K562 (cell line): ENCODE results near the gene IQCK. TPM values are rescaled to one million over a fixed set of nuclear protein-coding genes. Genes with fewer than 3 reads are reported as not detected.

Source experiments
- ATAC-seq: fragments of 200-7000 bp; cut with Tn5 transposase; 3 replicates; pipeline ENCODE4 v1.9.1; 2020; ENCODE audit warnings: moderate library complexity
- BruUV-seq: library from RNA; stranded (reverse); fragments of 400-500 nt; replicated peaks from 2 replicates; lab custom pipeline; 2021; lab: Mats Ljungman, UMichigan
- CTCF ChIA-PET: fragments of 300-600 bp; formaldehyde crosslinking; extraction: SDS; loops from one replicate; lab custom pipeline; 2021; ENCODE audit warnings: low intra/inter-chr PET ratio; lab: Yijun Ruan, JAX
- POLR2A ChIA-PET: fragments of 300-600, 350-650 bp; sonication (Branson Sonifier 250); formaldehyde crosslinking; extraction: SDS; loops from one replicate; lab custom pipeline; 2021; ENCODE audit warnings: antibody characterized with exemption, inconsistent platforms; lab: Yijun Ruan, JAX
- DNase-seq, 4 experiments: peaks; one replicate each; pipeline versions ENCODE4 v3.0.0 to v3.0.0-alpha.2; 2011 to 2018; ENCODE audit warnings: low spot score in 3 of 4, mixed read lengths in 3 of 4; ENCODE audit errors: extremely low read depth in 1 of 4
- FAIRE-seq: peaks from 2 replicates; lab custom pipeline; 2011; peaks lifted over from hg19 to GRCh38; lab: Jason Lieb, UNC
- H2AFZ ChIP-seq: 2 replicates; pipeline ENCODE4 v1.6.0; 2011; ENCODE audit warnings: low read depth, low read length, control low read depth, inconsistent platforms
- H3K27ac ChIP-seq: fragments of 200-600 bp; 3 replicates; pipeline ENCODE4 v1.8.0; 2011; ENCODE audit warnings: low read depth, mild to moderate bottlenecking, control low read depth, inconsistent platforms, low read length, moderate library complexity, mixed read lengths; ENCODE audit errors: extremely low read depth
- H3K27me3 ChIP-seq, 2 experiments: fragments of 300-600 bp in 1 of 2; 2 replicates in 1 of 2; 3 replicates in 1 of 2; pipeline versions ENCODE4 v1.6.0 to v1.8.0; 2011; ENCODE audit warnings: inconsistent platforms in 2 of 2, low read length in 2 of 2, mild to moderate bottlenecking in 1 of 2, mixed read lengths in 1 of 2, moderate library complexity in 1 of 2; ENCODE audit not compliant: control insufficient read depth in 2 of 2, insufficient read depth in 2 of 2
- H3K36me3 ChIP-seq: fragments of 300-600 bp; 3 replicates; pipeline ENCODE4 v1.8.0; 2011; ENCODE audit warnings: mild to moderate bottlenecking, low read length, inconsistent platforms; ENCODE audit not compliant: control insufficient read depth, insufficient read depth
- H3K4me1 ChIP-seq, 2 experiments: fragments of 200-600 bp in 1 of 2; replicated peaks in 1 of 2; 2 replicates in 1 of 2; 3 replicates in 1 of 2; pipeline versions ENCODE4 v1.5.1 to v1.8.0; 2011; ENCODE audit warnings: inconsistent platforms in 2 of 2, low read length in 2 of 2, mild to moderate bottlenecking in 1 of 2, mixed read lengths in 1 of 2, moderate library complexity in 1 of 2; ENCODE audit not compliant: control insufficient read depth in 2 of 2, insufficient read depth in 2 of 2
- H3K4me2 ChIP-seq: 2 replicates; pipeline ENCODE4 v1.6.1; 2011; ENCODE audit warnings: low read length, control low read depth, inconsistent platforms, mixed read lengths; ENCODE audit not compliant: insufficient read depth
- H3K4me3 ChIP-seq: fragments of 200-600 bp; sonication (generic), shearing (Covaris generic); 2 replicates; pipeline ENCODE4 v1.5.1; 2016; ENCODE audit warnings: control low read depth, inconsistent platforms
- H3K79me2 ChIP-seq: fragments of 200-600 bp; 3 replicates; pipeline ENCODE4 v1.8.0; 2011; ENCODE audit warnings: low read length, inconsistent platforms; ENCODE audit not compliant: control insufficient read depth, insufficient read depth
- H3K9ac ChIP-seq, 2 experiments: 2 replicates each; pipeline versions ENCODE4 v1.6.0 to v1.6.1; 2011; ENCODE audit warnings: low read depth in 2 of 2, low read length in 2 of 2, control low read depth in 1 of 2, inconsistent platforms in 1 of 2, mild to moderate bottlenecking in 1 of 2, mixed read lengths in 1 of 2; ENCODE audit not compliant: insufficient read depth in 1 of 2
- H3K9me1 ChIP-seq: one replicate; pipeline ENCODE4 v1.6.0; 2011; ENCODE audit warnings: inconsistent platforms, mild to moderate bottlenecking, low read length, moderate library complexity; ENCODE audit not compliant: control insufficient read depth, insufficient read depth
- H3K9me3 ChIP-seq: replicated peaks from 2 replicates; pipeline ENCODE4 v1.5.1; 2011; ENCODE audit warnings: low read depth, low read length, inconsistent platforms; ENCODE audit not compliant: control insufficient read depth, insufficient read depth
- H4K20me1 ChIP-seq: replicated peaks from 2 replicates; pipeline ENCODE4 v1.6.1; 2011; ENCODE audit warnings: low read length, inconsistent platforms, mixed read lengths; ENCODE audit not compliant: control insufficient read depth, insufficient read depth
- ARID2 ChIP-seq: fragments of 450-650 bp; IDR thresholded peaks from 2 replicates; pipeline ENCODE4 v1.6.1; 2017; ENCODE audit warnings: antibody characterized with exemption, mild to moderate bottlenecking
- CCAR2 ChIP-seq: fragments of 200-400 bp; formaldehyde crosslinking; IDR thresholded peaks from 2 replicates; pipeline ENCODE4 v1.6.1; 2017; ENCODE audit warnings: mild to moderate bottlenecking, low read depth, low read length
- CREB1 ChIP-seq, 2 experiments: sonication (generic) in 1 of 2; formaldehyde crosslinking in 1 of 2; IDR thresholded peaks; 2 replicates each; pipeline versions ENCODE4 v1.6.1 to v1.8.0; 2012 to 2022; ENCODE audit warnings: inconsistent platforms in 1 of 2, mild to moderate bottlenecking in 1 of 2, missing genetic modification reagents in 1 of 2, moderate library complexity in 1 of 2
- ERF ChIP-seq: fragments of 450-650 bp; formaldehyde crosslinking; IDR thresholded peaks from 2 replicates; pipeline ENCODE4 v1.4.0; 2020; ENCODE audit warnings: mild to moderate bottlenecking, mixed read lengths
- ILK ChIP-seq: fragments of 450-650 bp; IDR thresholded peaks from 2 replicates; pipeline ENCODE4 v1.6.1; 2016; ENCODE audit warnings: missing genetic modification characterization, low read depth, mild to moderate bottlenecking, missing compliant biosample characterization, moderate library complexity, borderline replicate concordance
- POLR2B ChIP-seq: fragments of 450-650 bp; IDR thresholded peaks from 2 replicates; pipeline ENCODE4 v1.6.1; 2018; ENCODE audit warnings: low read depth; ENCODE audit not compliant: partially characterized antibody
- RAD21 ChIP-seq, 2 experiments: fragments of 250-450 bp in 1 of 2; fragments of 450-650 bp in 1 of 2; sonication (Bioruptor Pico) in 1 of 2; formaldehyde crosslinking in 1 of 2; IDR thresholded peaks in 1 of 2; conservative IDR thresholded peaks in 1 of 2; 2 replicates each; pipeline versions ENCODE4 v1.4.0 to v1.8.0; 2020 to 2022; ENCODE audit warnings: mild to moderate bottlenecking in 2 of 2, moderate library complexity in 1 of 2
- TEAD1 ChIP-seq, 2 experiments: fragments of 450-650 bp in 1 of 2; sonication (generic) in 1 of 2; formaldehyde crosslinking; IDR thresholded peaks; 2 replicates each; pipeline versions ENCODE4 v1.4.0 to v1.8.0; 2020 to 2022; ENCODE audit warnings: mild to moderate bottlenecking in 2 of 2, missing genetic modification reagents in 1 of 2
- ZFP36 ChIP-seq: fragments of 150-350 bp; IDR thresholded peaks from 2 replicates; pipeline ENCODE4 v1.6.1; 2018; ENCODE audit warnings: low read length, low read depth; ENCODE audit not compliant: partially characterized antibody
- ZNF445 ChIP-seq: fragments of 250-450 bp; sonication (Bioruptor Pico); IDR thresholded peaks from 2 replicates; pipeline ENCODE4 v1.4.0; 2020; ENCODE audit warnings: low read depth, mild to moderate bottlenecking, moderate library complexity
- WGBS: fragments of 100-300 bp; shearing (Covaris generic); methylation state at CpG from one replicate; pipeline ENCODE4 v1.1.6; 2016; ENCODE audit warnings: low coverage, mixed read lengths; ENCODE audit not compliant: insufficient coverage; ENCODE audit errors: missing lambda C conversion rate; 5-methylcytosine and 5-hydroxymethylcytosine counted together
- in situ Hi-C: fragments of 300-500 bp; cut with MboI; formaldehyde crosslinking; loops from 4 replicates; pipeline ENCODE4 v1.15.0; 2018; ENCODE audit warnings: inconsistent platforms, mixed read lengths
- intact Hi-C: fragments of 100-400 bp; cut with micrococcal nuclease; formaldehyde crosslinking; loops from 2 replicates; pipeline ENCODE4 v1.14.2; 2022
- polyA plus RNA-seq, 8 experiments: library from polyadenylated mRNA; depleted of rRNA in 4 of 8; stranded (reverse) in 5 of 8; unstranded in 3 of 8; fragments of >200 nt; fragmentation: Nextera tagmentation in 2 of 8; fragmentation: Illumina TruSeq in 1 of 8; extraction: Ambion mirVana in 2 of 8; extraction: Trizol in 1 of 8; gene quantifications; 2 replicates each; pipeline versions ENCODE4 v1.2.1 to v1.2.3, GENCODE V29; 2011 to 2014; ENCODE audit warnings: inconsistent platforms in 1 of 8, missing spikeins in 1 of 8
- total RNA-seq, 7 experiments: library from RNA; depleted of rRNA in 6 of 7; stranded (reverse); fragments of >200 nt in 6 of 7; fragmentation: Illumina TruSeq in 2 of 7; extraction: Trizol in 2 of 7; gene quantifications; 2 replicates each; pipeline versions ENCODE4 v1.2.1 to v1.2.3, GENCODE V29; 2011 to 2021; ENCODE audit warnings: low replicate concordance in 1 of 7
- TF ChIP-seq, protein P1 (sequence below), 3 experiments: IDR thresholded peaks in 2 of 3; conservative IDR thresholded peaks in 1 of 3; 2 replicates each; pipeline ENCODE4 v1.5.1; 2011 to 2012; ENCODE audit warnings: low read length in 3 of 3, mild to moderate bottlenecking in 3 of 3, control low read depth in 2 of 3, improper control_type of control experiment in 1 of 3, inconsistent platforms in 1 of 3, low read depth in 1 of 3, mixed read lengths in 1 of 3, moderate library complexity in 1 of 3; ENCODE audit not compliant: insufficient read depth in 2 of 3

IQCK gene
- total and polyA plus RNA-seq, 9 of the 15 experiments (the other 6 are each of a cell fraction or from before 2014, with no cell fraction given): 5.2 to 12.2 (median 7.3) TPM

DNA sequence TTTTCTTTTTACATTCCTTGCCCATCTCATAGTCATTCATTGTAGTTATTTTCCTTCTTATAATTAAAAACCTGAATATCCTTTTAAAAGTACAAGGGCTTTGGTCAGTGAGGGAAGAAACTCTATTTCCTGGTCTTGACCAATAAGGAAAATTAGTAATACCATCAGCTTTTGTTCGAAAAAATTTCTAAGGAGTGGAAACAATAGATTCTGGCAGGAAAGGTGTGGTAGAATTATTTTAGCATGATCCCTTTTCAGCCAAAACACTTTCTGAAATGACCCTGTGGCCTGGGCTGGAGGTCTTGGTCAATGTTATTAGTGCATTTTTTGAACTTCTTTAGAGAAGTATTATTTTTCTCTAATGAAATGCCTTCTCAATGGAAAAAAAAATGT is 36.6 kb downstream of the IQCK start:
- in situ Hi-C loops: no loop called here

DNA sequence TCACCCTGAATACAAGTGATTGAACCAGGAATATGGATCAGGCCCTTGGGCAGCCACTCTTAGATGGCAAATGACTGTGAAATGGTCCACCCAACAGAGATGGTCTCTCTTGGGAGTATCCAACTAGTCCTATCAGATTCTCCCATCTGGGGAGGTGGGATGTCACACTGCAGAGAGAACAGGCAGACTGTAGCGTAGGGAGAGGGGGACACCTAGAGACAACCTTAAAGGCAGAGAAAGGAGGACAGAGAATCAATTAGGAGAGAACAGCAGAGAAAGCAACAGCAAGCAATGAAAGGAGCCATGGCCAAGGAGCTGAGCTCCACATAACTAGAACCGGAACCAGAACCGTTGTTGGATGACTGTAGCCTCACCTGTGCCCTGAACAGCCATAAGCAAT is 37.2 kb downstream of the IQCK start:
- Histone ChIP-seq H3K79me2 (no peaks in the 10 kb centered on the region), H2AFZ (no peak overlapping the region), H4K20me1 (no peaks in the 10 kb centered on the region), H3K9me1 (no peaks in the 10 kb centered on the region), H3K27ac (no peak overlapping the region), H3K36me3 (no peaks in the 10 kb centered on the region), H3K4me1 (no peaks in the 10 kb centered on the region; a peak in 2 of 5 replicates), H3K27me3 (no peaks in the 10 kb centered on the region), H3K4me3 (no peak overlapping the region), H3K9ac (no peak overlapping the region), H3K4me2 (no peak overlapping the region), H3K9me3 (no peaks in the 10 kb centered on the region)
- intact Hi-C loops: no loop called here
- FAIRE-seq: no peak
- ATAC-seq: peak; percentile 23; the same call in 1 of the 3 replicates
- no peak for DNase-seq
- WGBS: 43% methylated on average over 3 of the region's 3 CpGs
- ChIA-PET CTCF (no interaction called here), POLR2A (no interaction called here)
- TF ChIP-seq CREB1 (IDR thresholded peaks at IDR 0.05): no peak
- TF ChIP-seq CREB1 (CRISPR knock-in tag; IDR thresholded peaks at IDR 0.05): 0 out of 2 replicates have a peak, but pooled peaks have one; percentile 16
- TF ChIP-seq ERF (CRISPR knock-in tag): no peak
- TF ChIP-seq, protein P1, sequence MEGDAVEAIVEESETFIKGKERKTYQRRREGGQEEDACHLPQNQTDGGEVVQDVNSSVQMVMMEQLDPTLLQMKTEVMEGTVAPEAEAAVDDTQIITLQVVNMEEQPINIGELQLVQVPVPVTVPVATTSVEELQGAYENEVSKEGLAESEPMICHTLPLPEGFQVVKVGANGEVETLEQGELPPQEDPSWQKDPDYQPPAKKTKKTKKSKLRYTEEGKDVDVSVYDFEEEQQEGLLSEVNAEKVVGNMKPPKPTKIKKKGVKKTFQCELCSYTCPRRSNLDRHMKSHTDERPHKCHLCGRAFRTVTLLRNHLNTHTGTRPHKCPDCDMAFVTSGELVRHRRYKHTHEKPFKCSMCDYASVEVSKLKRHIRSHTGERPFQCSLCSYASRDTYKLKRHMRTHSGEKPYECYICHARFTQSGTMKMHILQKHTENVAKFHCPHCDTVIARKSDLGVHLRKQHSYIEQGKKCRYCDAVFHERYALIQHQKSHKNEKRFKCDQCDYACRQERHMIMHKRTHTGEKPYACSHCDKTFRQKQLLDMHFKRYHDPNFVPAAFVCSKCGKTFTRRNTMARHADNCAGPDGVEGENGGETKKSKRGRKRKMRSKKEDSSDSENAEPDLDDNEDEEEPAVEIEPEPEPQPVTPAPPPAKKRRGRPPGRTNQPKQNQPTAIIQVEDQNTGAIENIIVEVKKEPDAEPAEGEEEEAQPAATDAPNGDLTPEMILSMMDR (IDR thresholded peaks at IDR 0.05 in 2 of 3, conservative IDR thresholded peaks at IDR 0.05 in 1 of 3; ENCODE audit: insufficient read depth in 2 of 3, low read depth in 1 of 3, low read length in 3 of 3): peak in 2 of 3 experiments; percentile 15 to 23; a peak in 1 of 6 replicates
- TF ChIP-seq POLR2B: no peak
- no peak for TF ChIP-seq CCAR2
- TF ChIP-seq ZFP36: no peak
- TF ChIP-seq ILK (tag): no peak
- 0 out of 2 replicates have a peak, but pooled peaks have one; percentile 29 for TF ChIP-seq ARID2
- TF ChIP-seq RAD21 (CRISPR knock-in tag; conservative IDR thresholded peaks at IDR 0.05 in 1 of 2, IDR thresholded peaks at IDR 0.05 in 1 of 2): peak in 1 of 2 experiments; percentile 44; a peak in 2 of 4 replicates
- TF ChIP-seq TEAD1 (CRISPR knock-in tag; IDR thresholded peaks at IDR 0.05): no peak
- in situ Hi-C loops: no loop called here
- BruUV-seq: no TSS peak

More for the DNA sequence above, 36.6 kb downstream of the IQCK start:
- no TSS peak for BruUV-seq
- H3K36me3 ChIP-seq: no peaks in the 10 kb centered on the region
- CTCF ChIA-PET: no interaction called here
- intact Hi-C loops: no loop called here
- H3K9ac ChIP-seq: no peak overlapping the region
- no peak for ATAC-seq
- H3K4me2 ChIP-seq: no peak overlapping the region
- DNase-seq: no peak
- H3K9me3 ChIP-seq: no peaks in the 10 kb centered on the region
- no peaks in the 10 kb centered on the region for H3K9me1 ChIP-seq
- no peak overlapping the region for H2AFZ ChIP-seq
- no peak for FAIRE-seq
- no peaks in the 10 kb centered on the region for H3K79me2 ChIP-seq
- no peak overlapping the region for H3K4me3 ChIP-seq
- 36% methylated on average over 1 of the region's 1 CpG for WGBS
- POLR2A ChIA-PET: no interaction called here
- no peaks in the 10 kb centered on the region for H4K20me1 ChIP-seq
- TF ChIP-seq ZNF445 (CRISPR knock-in tag): no peak
- H3K4me1 ChIP-seq: no peaks in the 10 kb centered on the region; a peak in 2 of 5 replicates
- no peak overlapping the region for H3K27ac ChIP-seq
- H3K27me3 ChIP-seq: no peaks in the 10 kb centered on the region
